Suprapubic skin (tissue), 4 donors: Measurements from ENCODE around the gene USP17L26.
"Not testable (repeated sequence)": the region's sequence is repeated elsewhere in the genome, so short reads cannot be mapped to it uniquely, and the experiment has no call there.

ENCODE experiments used
- EP300 ChIP-seq: sonication (generic); formaldehyde crosslinking; IDR thresholded peaks from one replicate; pipeline ENCODE4 v1.6.1; 2017; ENCODE audit warnings: antibody characterized with exemption
- POLR2A ChIP-seq, 2 donors: fragments of 450-650 bp; IDR thresholded peaks; one replicate each; pipeline ENCODE4 v1.6.1; 2017; ENCODE audit warnings: antibody characterized with exemption in 2 of 2, mild to moderate bottlenecking in 2 of 2, moderate library complexity in 2 of 2
- POLR2AphosphoS5 ChIP-seq, 3 donors: sonication (generic); formaldehyde crosslinking; IDR thresholded peaks; one replicate each; pipeline ENCODE4 v1.6.1; 2017; ENCODE audit warnings: antibody characterized with exemption in 3 of 3
- TF ChIP-seq, protein P1 (sequence below), 2 donors: fragments of 200-600 bp in 1 of 2; fragments of 450-650 bp in 1 of 2; sonication (generic) in 1 of 2; IDR thresholded peaks; one replicate each; pipeline ENCODE4 v1.5.1; 2016 to 2019; ENCODE audit warnings: antibody characterized with exemption in 2 of 2, mild to moderate bottlenecking in 1 of 2, moderate library complexity in 1 of 2

DNA sequence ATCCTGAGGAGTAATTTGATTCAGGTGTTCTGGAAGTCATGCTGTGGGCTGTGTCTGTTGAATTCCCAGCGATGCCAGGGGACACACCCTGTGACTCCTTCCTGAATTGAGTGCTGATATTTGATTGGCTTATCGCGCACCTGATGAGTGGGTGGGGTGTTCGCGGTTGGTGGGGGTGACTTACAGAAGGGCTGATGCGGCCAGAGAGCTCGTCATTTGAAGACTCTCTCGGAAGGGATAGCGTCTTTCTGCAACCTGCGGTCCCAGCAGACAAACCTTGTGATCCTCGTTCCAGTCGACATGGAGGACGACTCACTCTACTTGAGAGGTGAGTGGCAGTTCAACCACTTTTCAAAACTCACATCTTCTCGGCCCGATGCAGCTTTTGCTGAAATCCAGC is 14.1 kb downstream of the USP17L26 start, which contains the start of gene USP17L28:
- TF ChIP-seq, protein P1, sequence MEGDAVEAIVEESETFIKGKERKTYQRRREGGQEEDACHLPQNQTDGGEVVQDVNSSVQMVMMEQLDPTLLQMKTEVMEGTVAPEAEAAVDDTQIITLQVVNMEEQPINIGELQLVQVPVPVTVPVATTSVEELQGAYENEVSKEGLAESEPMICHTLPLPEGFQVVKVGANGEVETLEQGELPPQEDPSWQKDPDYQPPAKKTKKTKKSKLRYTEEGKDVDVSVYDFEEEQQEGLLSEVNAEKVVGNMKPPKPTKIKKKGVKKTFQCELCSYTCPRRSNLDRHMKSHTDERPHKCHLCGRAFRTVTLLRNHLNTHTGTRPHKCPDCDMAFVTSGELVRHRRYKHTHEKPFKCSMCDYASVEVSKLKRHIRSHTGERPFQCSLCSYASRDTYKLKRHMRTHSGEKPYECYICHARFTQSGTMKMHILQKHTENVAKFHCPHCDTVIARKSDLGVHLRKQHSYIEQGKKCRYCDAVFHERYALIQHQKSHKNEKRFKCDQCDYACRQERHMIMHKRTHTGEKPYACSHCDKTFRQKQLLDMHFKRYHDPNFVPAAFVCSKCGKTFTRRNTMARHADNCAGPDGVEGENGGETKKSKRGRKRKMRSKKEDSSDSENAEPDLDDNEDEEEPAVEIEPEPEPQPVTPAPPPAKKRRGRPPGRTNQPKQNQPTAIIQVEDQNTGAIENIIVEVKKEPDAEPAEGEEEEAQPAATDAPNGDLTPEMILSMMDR (IDR thresholded peaks at IDR 0.05) = not testable (repeated sequence)
- TF ChIP-seq EP300; POLR2A (IDR thresholded peaks at IDR 0.05); POLR2AphosphoS5 (IDR thresholded peaks at IDR 0.05): not testable (repeated sequence)
